ENCODE data around the gene TMEM60. TPM values are rescaled to one million over a fixed set of nuclear protein-coding genes. Genes with fewer than 3 reads are reported as not detected.

TMEM60 gene
- total RNA-seq, 3 donors from 2014 or later, result 13.1 to 19.6 (median 17.9) TPM

GRCh38 chr7:77830649-77831355, 32.6 kb upstream of the TMEM60 start:
- no peaks in the 10 kb centered on the region for H3K36me3 ChIP-seq
- no peaks in the 10 kb centered on the region for H3K27me3 ChIP-seq
- no peak overlapping the region for H3K4me3 ChIP-seq
- no peak for TF ChIP-seq CTCF (IDR thresholded peaks at IDR 0.05)
- TF ChIP-seq POLR2A (IDR thresholded peaks at IDR 0.05), result no peak
- TF ChIP-seq POLR2AphosphoS5 (IDR thresholded peaks at IDR 0.05), result no peak
- intact Hi-C loops (cut with DNase I; ENCODE audit: low total_unique reads), result no loop called here
- H3K4me1 ChIP-seq, result no peaks in the 10 kb centered on the region
- DNase-seq (ENCODE audit: low spot score in 2 of 2), result no peak
- H3K27ac ChIP-seq, result no peak overlapping the region
- peaks cover 0 to 7% of the 10 kb centered on the region in 2 donors for H3K9me3 ChIP-seq

DNA sequence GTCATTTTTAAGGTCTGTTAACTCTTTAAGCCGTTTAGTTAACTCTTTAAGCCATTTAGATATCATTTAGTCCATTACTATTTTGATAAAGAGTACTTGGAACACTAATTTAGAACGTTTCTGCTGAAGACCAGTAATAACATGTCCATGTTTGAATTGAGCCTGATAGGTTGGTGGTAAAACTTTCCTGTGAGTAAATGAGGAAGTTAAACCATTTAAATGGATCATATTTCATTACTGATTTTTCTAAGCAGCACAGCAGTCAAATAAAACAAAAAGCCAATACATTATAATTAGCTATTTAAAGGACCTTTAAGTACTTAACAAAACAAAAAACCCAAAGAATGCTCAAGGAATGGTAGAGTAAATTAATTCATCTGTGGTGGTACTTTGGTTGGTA, 29.8 kb upstream of the TMEM60 start:
- TF ChIP-seq POLR2AphosphoS5 (IDR thresholded peaks at IDR 0.05), result no peak
- TF ChIP-seq CTCF (IDR thresholded peaks at IDR 0.05), result no peak
- no peak for TF ChIP-seq POLR2A (IDR thresholded peaks at IDR 0.05)
- intact Hi-C loops (cut with DNase I; ENCODE audit: low total_unique reads), result no loop called here
- DNase-seq (ENCODE audit: low spot score in 2 of 2), result no peak
- H3K4me3 ChIP-seq, result no peak overlapping the region
- H3K36me3 ChIP-seq, result no peaks in the 10 kb centered on the region
- no peaks in the 10 kb centered on the region for H3K27me3 ChIP-seq
- H3K4me1 ChIP-seq, result no peaks in the 10 kb centered on the region
- H3K9me3 ChIP-seq, result peaks cover 0 to 7% of the 10 kb centered on the region in 2 donors
- no peak overlapping the region for H3K27ac ChIP-seq

- H3K27ac ChIP-seq, result no peak overlapping the region
- no peak for TF ChIP-seq POLR2AphosphoS5 (IDR thresholded peaks at IDR 0.05)
- no peak for TF ChIP-seq POLR2A (IDR thresholded peaks at IDR 0.05)
- no peak for TF ChIP-seq CTCF (IDR thresholded peaks at IDR 0.05)
- DNase-seq (ENCODE audit: low spot score in 2 of 2), result no peak
Observed at GRCh38 chr7:77826300-77826699, 28.1 kb upstream of the TMEM60 start.

DNA sequence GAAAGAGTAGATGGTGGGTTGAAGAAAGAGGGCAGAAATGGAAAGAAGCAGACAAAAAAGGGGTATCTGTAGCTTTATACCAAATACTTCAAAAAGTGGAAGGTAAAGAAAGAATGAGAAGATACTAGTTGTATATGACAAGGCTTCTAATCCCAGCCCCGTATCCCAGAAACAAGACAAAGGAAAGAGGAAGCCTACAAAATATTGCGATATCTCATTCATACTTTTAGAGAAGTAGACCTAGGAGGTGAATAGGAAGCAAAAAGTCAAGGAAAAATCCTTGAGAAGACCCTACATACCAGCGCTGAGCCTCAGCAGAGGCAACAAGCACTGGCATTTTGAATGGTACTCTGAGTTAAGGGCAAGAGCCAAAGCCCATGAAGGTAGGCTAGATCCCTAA, 26.9 kb upstream of the TMEM60 start:
- Histone ChIP-seq H3K27me3 (no peaks in the 10 kb centered on the region), H3K36me3 (no peaks in the 10 kb centered on the region), H3K4me3 (no peak overlapping the region), H3K27ac (no peak overlapping the region), H3K4me1 (no peaks in the 10 kb centered on the region), H3K9me3 (peaks cover 23 to 30% of the 10 kb centered on the region in 2 donors)
- intact Hi-C loops (cut with DNase I; ENCODE audit: low total_unique reads), result no loop called here
- TF ChIP-seq POLR2A (IDR thresholded peaks at IDR 0.05), result no peak
- no peak for TF ChIP-seq CTCF (IDR thresholded peaks at IDR 0.05)
- no peak for TF ChIP-seq POLR2AphosphoS5 (IDR thresholded peaks at IDR 0.05)
- DNase-seq (ENCODE audit: low spot score in 2 of 2), result no peak

More at GRCh38 chr7:77826300-77826699, 28.1 kb upstream of the TMEM60 start:
- H3K4me1 ChIP-seq, result no peaks in the 10 kb centered on the region
- no peaks in the 10 kb centered on the region for H3K27me3 ChIP-seq
- no peak overlapping the region for H3K4me3 ChIP-seq
- H3K9me3 ChIP-seq, result peaks cover 14 to 18% of the 10 kb centered on the region in 2 donors
- H3K36me3 ChIP-seq, result no peaks in the 10 kb centered on the region
- intact Hi-C loops (cut with DNase I; ENCODE audit: low total_unique reads), result no loop called here

DNA sequence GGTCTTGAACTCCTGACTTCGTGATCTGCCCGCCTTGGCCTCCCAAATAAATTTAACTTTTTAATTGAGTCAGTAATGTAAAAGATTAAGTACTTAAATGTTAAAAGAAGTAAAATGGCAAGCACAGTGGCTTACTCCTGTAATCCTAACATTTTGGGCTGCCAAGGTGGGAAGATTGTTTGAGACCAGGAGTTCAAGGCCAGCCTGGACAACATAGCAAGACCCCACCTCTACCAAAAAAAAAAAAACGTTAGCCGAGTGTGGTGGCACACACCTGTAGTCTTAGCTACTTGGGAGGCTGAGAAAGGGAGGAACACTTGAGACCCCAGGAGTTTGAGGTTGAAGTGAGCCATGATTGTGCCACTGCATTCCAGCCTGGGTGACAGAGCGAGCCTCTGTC, 26.4 kb upstream of the TMEM60 start:
- Histone ChIP-seq H3K4me3 (no peak overlapping the region), H3K27ac (no peak overlapping the region), H3K27me3 (no peaks in the 10 kb centered on the region), H3K36me3 (no peaks in the 10 kb centered on the region), H3K4me1 (no peaks in the 10 kb centered on the region), H3K9me3 (peaks cover 28 to 35% of the 10 kb centered on the region in 2 donors)
- intact Hi-C loops (cut with DNase I; ENCODE audit: low total_unique reads), result no loop called here
- no peak for TF ChIP-seq CTCF (IDR thresholded peaks at IDR 0.05)
- no peak for TF ChIP-seq POLR2AphosphoS5 (IDR thresholded peaks at IDR 0.05)
- TF ChIP-seq POLR2A (IDR thresholded peaks at IDR 0.05), result no peak
- no peak for DNase-seq (ENCODE audit: low spot score in 2 of 2)
